ENCODE results near the gene CABP4. TPM values are rescaled to one million over a fixed set of nuclear protein-coding genes. Genes with fewer than 3 reads are reported as not detected.
"Not testable (repeated sequence)": the region's sequence is repeated elsewhere in the genome, so short reads cannot be mapped to it uniquely, and the experiment has no call there.

CABP4 gene
- total RNA-seq, 1 experiment from 2014 or later = 3.1 TPM

- DNase-seq (ENCODE audit: low read depth) = no peak
Measured at GRCh38 chr11:67419325-67420049, 35.7 kb upstream of the CABP4 start.

GRCh38 chr11:67420147-67420645 is 35.0 kb upstream of the CABP4 start:
- no peak for DNase-seq (ENCODE audit: low read depth)

- peak; percentile 87 for DNase-seq (ENCODE audit: low read depth)
Measured at GRCh38 chr11:67420646-67421429, 34.3 kb upstream of the CABP4 start.

- no peak for DNase-seq (ENCODE audit: low read depth)
Measured at GRCh38 chr11:67421430-67422031, 33.6 kb upstream of the CABP4 start.

- DNase-seq (ENCODE audit: low read depth) = no peak
Measured at GRCh38 chr11:67422891-67423290, 32.3 kb upstream of the CABP4 start.

GRCh38 chr11:67423466-67423865 is 31.7 kb upstream of the CABP4 start:
- no peak for DNase-seq (ENCODE audit: low read depth)

GRCh38 chr11:67423891-67424613 is 31.1 kb upstream of the CABP4 start:
- DNase-seq (ENCODE audit: low read depth) = no peak

GRCh38 chr11:67427364-67427859 is 27.7 kb upstream of the CABP4 start:
- not testable (repeated sequence) for DNase-seq (ENCODE audit: low read depth)

GRCh38 chr11:67428052-67429001 is 26.8 kb upstream of the CABP4 start, which contains the start of gene RPS6KB2:
RPS6KB2 (plus strand) TSS chr11:67428494; CDS start chr11:67428546, 52 bp downstream.
- peak; percentile 96 for DNase-seq (ENCODE audit: low read depth)

- DNase-seq (ENCODE audit: low read depth) = no peak
Measured at GRCh38 chr11:67429038-67429668, 26.0 kb upstream of the CABP4 start.

GRCh38 chr11:67429722-67430121 is 25.4 kb upstream of the CABP4 start:
- no peak for DNase-seq (ENCODE audit: low read depth)

GRCh38 chr11:67431346-67432249 is 23.6 kb upstream of the CABP4 start:
- DNase-seq (ENCODE audit: low read depth) = no peak

GRCh38 chr11:67432655-67433349 is 22.4 kb upstream of the CABP4 start:
- no peak for DNase-seq (ENCODE audit: low read depth)

GRCh38 chr11:67433536-67434394 is 21.4 kb upstream of the CABP4 start:
- DNase-seq (ENCODE audit: low read depth) = no peak

- DNase-seq (ENCODE audit: low read depth) = no peak
Measured at GRCh38 chr11:67434395-67434881, 20.7 kb upstream of the CABP4 start.

- DNase-seq (ENCODE audit: low read depth) = peak; percentile 43
Measured at GRCh38 chr11:67435031-67435726, 20.0 kb upstream of the CABP4 start.
